ENCODE results near the gene CHRM4.

CHRM4 gene

DNA sequence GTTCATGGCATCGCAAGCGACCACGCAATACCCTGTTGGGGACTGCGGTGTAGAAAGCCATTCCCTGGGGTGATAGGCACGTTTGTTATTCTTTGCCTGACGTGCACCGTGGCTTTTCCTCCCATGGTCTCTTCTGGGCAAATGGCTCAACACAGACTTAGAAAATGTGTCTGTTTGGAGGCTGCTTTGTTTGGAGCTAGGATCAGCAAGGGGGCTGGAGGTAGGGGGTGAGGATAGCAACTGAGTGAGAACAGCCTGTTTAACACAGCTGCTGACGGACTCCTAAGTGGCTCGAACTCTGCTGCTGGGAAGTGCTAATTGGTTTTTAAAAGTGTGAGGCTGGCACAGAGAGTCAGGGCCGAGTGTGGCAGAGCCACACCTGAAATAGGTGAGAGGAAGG is 16.1 kb upstream of the CHRM4 start:
- no peak for TF ChIP-seq RAD21 (IDR thresholded peaks at IDR 0.05; ENCODE audit: low read depth)
- TF ChIP-seq YY1 (IDR thresholded peaks at IDR 0.05; ENCODE audit: low read depth): no peak
- no peak for TF ChIP-seq EP300 (IDR thresholded peaks at IDR 0.05; ENCODE audit: borderline replicate concordance)
- TF ChIP-seq TEAD4 (IDR thresholded peaks at IDR 0.05): no peak
- no peak for TF ChIP-seq CREB1 (IDR thresholded peaks at IDR 0.05; ENCODE audit: low read depth)
- no peak for TF ChIP-seq ZBTB7A (IDR thresholded peaks at IDR 0.05; ENCODE audit: low read depth)
- TF ChIP-seq, protein P1, sequence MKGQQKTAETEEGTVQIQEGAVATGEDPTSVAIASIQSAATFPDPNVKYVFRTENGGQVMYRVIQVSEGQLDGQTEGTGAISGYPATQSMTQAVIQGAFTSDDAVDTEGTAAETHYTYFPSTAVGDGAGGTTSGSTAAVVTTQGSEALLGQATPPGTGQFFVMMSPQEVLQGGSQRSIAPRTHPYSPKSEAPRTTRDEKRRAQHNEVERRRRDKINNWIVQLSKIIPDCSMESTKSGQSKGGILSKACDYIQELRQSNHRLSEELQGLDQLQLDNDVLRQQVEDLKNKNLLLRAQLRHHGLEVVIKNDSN (IDR thresholded peaks at IDR 0.05): no peak
- TF ChIP-seq, protein P2, sequence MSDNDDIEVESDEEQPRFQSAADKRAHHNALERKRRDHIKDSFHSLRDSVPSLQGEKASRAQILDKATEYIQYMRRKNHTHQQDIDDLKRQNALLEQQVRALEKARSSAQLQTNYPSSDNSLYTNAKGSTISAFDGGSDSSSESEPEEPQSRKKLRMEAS (IDR thresholded peaks at IDR 0.05): no peak
- no peak for TF ChIP-seq CEBPB (IDR thresholded peaks at IDR 0.05)
- TF ChIP-seq EGR1 (IDR thresholded peaks at IDR 0.05): no peak
- no peak for TF ChIP-seq NFIC (IDR thresholded peaks at IDR 0.05)

DNA sequence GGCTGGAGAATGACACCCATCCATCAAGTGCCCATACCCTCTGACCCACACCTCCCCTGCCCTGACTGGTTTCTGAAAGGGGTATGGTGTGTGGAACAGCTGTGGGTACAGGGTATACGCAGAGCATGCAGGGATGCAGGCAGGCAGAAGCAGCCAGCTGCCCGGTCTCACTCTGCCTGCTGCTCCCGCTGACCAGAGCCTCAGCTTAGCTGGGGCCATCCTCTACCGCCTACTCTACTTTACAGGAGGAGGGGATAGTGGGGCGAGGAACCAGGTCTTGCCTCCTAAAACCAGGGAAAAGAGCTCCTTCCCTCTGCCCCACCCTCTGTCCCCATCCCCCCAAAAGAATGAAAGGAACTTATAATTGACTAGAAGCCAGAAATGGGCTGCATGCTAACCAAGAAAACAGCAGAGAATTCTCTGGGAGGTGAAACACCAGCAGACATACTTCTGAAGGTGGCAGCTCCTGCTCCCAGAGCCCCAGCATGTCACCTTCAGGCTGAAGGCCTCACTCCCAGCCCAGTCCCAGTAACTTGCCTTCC is 13.0 kb upstream of the CHRM4 start:
- TF ChIP-seq EP300 (IDR thresholded peaks at IDR 0.05; ENCODE audit: borderline replicate concordance) (no peak), TEAD4 (IDR thresholded peaks at IDR 0.05) (no peak), FOXM1 (IDR thresholded peaks at IDR 0.05; ENCODE audit: borderline replicate concordance, low read depth) (no peak), CEBPB (IDR thresholded peaks at IDR 0.05) (no peak), CREB1 (IDR thresholded peaks at IDR 0.05; ENCODE audit: low read depth) (no peak), YY1 (IDR thresholded peaks at IDR 0.05; ENCODE audit: low read depth) (no peak), NFIC (IDR thresholded peaks at IDR 0.05) (no peak), ZBTB7A (IDR thresholded peaks at IDR 0.05; ENCODE audit: low read depth) (no peak)
- TF ChIP-seq, protein P3, sequence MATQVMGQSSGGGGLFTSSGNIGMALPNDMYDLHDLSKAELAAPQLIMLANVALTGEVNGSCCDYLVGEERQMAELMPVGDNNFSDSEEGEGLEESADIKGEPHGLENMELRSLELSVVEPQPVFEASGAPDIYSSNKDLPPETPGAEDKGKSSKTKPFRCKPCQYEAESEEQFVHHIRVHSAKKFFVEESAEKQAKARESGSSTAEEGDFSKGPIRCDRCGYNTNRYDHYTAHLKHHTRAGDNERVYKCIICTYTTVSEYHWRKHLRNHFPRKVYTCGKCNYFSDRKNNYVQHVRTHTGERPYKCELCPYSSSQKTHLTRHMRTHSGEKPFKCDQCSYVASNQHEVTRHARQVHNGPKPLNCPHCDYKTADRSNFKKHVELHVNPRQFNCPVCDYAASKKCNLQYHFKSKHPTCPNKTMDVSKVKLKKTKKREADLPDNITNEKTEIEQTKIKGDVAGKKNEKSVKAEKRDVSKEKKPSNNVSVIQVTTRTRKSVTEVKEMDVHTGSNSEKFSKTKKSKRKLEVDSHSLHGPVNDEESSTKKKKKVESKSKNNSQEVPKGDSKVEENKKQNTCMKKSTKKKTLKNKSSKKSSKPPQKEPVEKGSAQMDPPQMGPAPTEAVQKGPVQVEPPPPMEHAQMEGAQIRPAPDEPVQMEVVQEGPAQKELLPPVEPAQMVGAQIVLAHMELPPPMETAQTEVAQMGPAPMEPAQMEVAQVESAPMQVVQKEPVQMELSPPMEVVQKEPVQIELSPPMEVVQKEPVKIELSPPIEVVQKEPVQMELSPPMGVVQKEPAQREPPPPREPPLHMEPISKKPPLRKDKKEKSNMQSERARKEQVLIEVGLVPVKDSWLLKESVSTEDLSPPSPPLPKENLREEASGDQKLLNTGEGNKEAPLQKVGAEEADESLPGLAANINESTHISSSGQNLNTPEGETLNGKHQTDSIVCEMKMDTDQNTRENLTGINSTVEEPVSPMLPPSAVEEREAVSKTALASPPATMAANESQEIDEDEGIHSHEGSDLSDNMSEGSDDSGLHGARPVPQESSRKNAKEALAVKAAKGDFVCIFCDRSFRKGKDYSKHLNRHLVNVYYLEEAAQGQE (IDR thresholded peaks at IDR 0.05; ENCODE audit: low read depth): no peak
- TF ChIP-seq, protein P1 (IDR thresholded peaks at IDR 0.05): no peak

DNA sequence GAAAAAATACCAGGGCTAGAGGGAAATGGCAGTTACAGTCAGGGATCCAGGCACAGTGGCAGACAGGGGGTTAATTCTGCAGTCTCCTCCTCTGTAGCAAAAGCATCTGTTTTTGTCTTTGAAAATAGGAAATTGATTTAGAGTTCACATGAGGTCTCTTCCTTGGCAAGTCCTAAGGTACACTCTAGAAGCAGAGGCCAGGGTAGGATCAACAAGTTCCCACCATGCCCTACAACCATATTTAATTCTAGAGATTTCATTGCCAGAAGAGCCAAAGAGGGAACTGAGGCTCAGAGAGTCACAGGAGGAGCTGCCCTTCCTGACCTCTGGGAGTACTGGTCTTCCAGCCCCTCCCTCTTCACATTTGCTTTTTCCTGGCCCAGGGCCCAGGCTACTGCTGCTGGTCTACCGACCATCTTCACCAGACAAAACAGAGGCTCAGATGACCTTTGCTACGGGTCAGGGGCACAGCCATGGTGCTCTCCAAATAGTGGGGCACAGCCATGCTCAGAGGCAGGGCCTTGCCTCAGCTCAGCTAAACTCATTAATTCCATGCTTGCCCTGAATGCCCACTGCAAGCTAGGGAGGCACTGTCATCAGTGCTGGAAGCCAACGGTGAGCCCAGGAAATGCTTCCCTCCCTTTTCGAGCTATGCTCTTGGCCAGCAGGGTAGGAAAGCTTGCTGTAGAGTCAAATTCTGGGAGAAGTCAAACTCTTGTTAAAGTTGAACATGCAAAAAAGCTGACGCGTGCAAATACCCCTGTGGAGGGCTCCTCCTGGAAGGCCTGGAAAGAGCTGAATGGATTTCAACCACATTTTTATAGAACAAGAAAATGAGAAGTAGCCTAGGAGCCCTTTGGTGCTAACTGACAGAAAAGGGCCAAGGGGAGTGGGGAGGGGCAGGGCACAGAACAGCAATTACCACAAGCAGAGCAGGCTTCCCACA is 11.7 kb upstream of the CHRM4 start:
- TF ChIP-seq NFIC (IDR thresholded peaks at IDR 0.05) (no peak), CREB1 (IDR thresholded peaks at IDR 0.05; ENCODE audit: low read depth) (no peak), FOXM1 (IDR thresholded peaks at IDR 0.05; ENCODE audit: borderline replicate concordance, low read depth) (no peak), TAF1 (IDR thresholded peaks at IDR 0.05; ENCODE audit: low read depth) (no peak), RAD21 (IDR thresholded peaks at IDR 0.05; ENCODE audit: low read depth) (no peak), CEBPB (IDR thresholded peaks at IDR 0.05) (no peak), ZBTB7A (IDR thresholded peaks at IDR 0.05; ENCODE audit: low read depth) (no peak), EGR1 (IDR thresholded peaks at IDR 0.05) (no peak), TEAD4 (IDR thresholded peaks at IDR 0.05) (no peak), TCF12 (IDR thresholded peaks at IDR 0.05; ENCODE audit: low read depth) (no peak), EP300 (IDR thresholded peaks at IDR 0.05; ENCODE audit: borderline replicate concordance) (no peak)
- TF ChIP-seq, protein P3 (IDR thresholded peaks at IDR 0.05; ENCODE audit: low read depth): no peak
- TF ChIP-seq, protein P1 (IDR thresholded peaks at IDR 0.05): no peak
- TF ChIP-seq, protein P2 (IDR thresholded peaks at IDR 0.05): no peak

DNA sequence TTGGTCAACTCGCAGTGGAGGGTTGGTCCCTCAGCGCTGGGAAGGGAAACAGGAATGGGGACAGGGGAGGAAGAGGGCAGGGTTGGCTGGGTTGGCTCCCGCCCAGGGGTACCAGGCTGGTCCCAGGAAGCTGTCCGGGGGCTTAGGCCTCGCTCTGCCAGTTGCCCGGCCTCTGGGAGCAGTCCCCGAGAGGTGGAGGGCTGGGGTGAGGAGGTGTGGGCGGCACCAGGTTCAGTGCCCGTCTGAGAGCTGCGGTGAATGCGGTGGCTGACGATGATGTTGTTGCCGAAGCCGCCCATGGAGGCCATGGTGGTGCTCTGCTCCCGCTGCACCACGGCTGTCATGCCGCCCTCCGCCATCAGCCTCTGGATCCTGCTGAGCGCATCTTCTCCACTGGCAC is 6.0 kb upstream of the CHRM4 start:
- TF ChIP-seq RAD21 (IDR thresholded peaks at IDR 0.05; ENCODE audit: low read depth) (no peak), EGR1 (IDR thresholded peaks at IDR 0.05) (no peak), TCF12 (IDR thresholded peaks at IDR 0.05; ENCODE audit: low read depth) (no peak), NFIC (IDR thresholded peaks at IDR 0.05) (no peak), FOXM1 (IDR thresholded peaks at IDR 0.05; ENCODE audit: borderline replicate concordance, low read depth) (no peak), CREB1 (IDR thresholded peaks at IDR 0.05; ENCODE audit: low read depth) (no peak), TAF1 (IDR thresholded peaks at IDR 0.05; ENCODE audit: low read depth) (no peak), YY1 (IDR thresholded peaks at IDR 0.05; ENCODE audit: low read depth) (no peak), EP300 (IDR thresholded peaks at IDR 0.05; ENCODE audit: borderline replicate concordance) (no peak), TEAD4 (IDR thresholded peaks at IDR 0.05) (no peak), CEBPB (IDR thresholded peaks at IDR 0.05) (no peak), ZBTB7A (IDR thresholded peaks at IDR 0.05; ENCODE audit: low read depth) (no peak)
- TF ChIP-seq, protein P2 (IDR thresholded peaks at IDR 0.05): no peak
- TF ChIP-seq, protein P1 (IDR thresholded peaks at IDR 0.05): no peak
- TF ChIP-seq, protein P3 (IDR thresholded peaks at IDR 0.05; ENCODE audit: low read depth): no peak
